Mucosa of descending colon (tissue), 3 donors: ENCODE data around the gene MYCBP2. TPM values are rescaled to one million over a fixed set of nuclear protein-coding genes. Genes with fewer than 3 reads are reported as not detected.

Experiments used
- ATAC-seq: fragments of 200-7000 bp; cut with Tn5 transposase; one replicate; pipeline ENCODE4 v1.9.1; 2020; ENCODE audit warnings: mild to moderate bottlenecking, moderate library complexity
- DNase-seq, 3 donors: peaks; one replicate each; pipeline ENCODE4 v3.0.0-alpha.2; 2020
- H3K36me3 ChIP-seq: fragments of 200-600 bp; one replicate; pipeline ENCODE4 v1.8.0; 2021; ENCODE audit warnings: low read depth, mild to moderate bottlenecking
- H3K4me1 ChIP-seq: fragments of 200-600 bp; one replicate; pipeline ENCODE4 v1.8.0; 2021; ENCODE audit warnings: low read depth, mild to moderate bottlenecking
- H3K4me3 ChIP-seq: fragments of 200-600 bp; one replicate; pipeline ENCODE4 v1.8.0; 2021; ENCODE audit warnings: mild to moderate bottlenecking
- H3K9me3 ChIP-seq: fragments of 200-600 bp; one replicate; pipeline ENCODE4 v1.8.0; 2021; ENCODE audit warnings: mild to moderate bottlenecking
- intact Hi-C, 2 donors: fragments of 100-400 bp; cut with DNase I in 1 of 2; cut with micrococcal nuclease in 1 of 2; formaldehyde crosslinking; loops; one replicate each; pipeline versions ENCODE4 v1.11.0 to v1.11.1; 2022; cut with DNase I, micrococcal nuclease
- total RNA-seq, 3 donors: library from RNA; stranded (reverse); fragmentation: NEBNext Ultra II Directional in 2 of 3; extraction: Animal tissue kit (Norgen Biotek cat#: 25700) in 2 of 3; gene quantifications; one replicate each; pipeline versions ENCODE4 v1.2.1 to v1.2.4, GENCODE V29; 2021 to 2023
- TF ChIP-seq, protein P1 (sequence below): fragments of 200-600 bp; IDR thresholded peaks from one replicate; pipeline ENCODE4 v1.8.0; 2022; ENCODE audit warnings: antibody characterized with exemption, mild to moderate bottlenecking
- donor health status: DM: no; HTN: no; CAD: no; lungs with moderate emphysema.
- donor health status: DM: no; HTN: no; CAD: no.
- donor health status: DM: no; HTN: yes; CAD: no.

Gene MYCBP2
- total RNA-seq, 3 donors from 2014 or later, result 27.6 to 81.5 (median 46.1) TPM

DNA sequence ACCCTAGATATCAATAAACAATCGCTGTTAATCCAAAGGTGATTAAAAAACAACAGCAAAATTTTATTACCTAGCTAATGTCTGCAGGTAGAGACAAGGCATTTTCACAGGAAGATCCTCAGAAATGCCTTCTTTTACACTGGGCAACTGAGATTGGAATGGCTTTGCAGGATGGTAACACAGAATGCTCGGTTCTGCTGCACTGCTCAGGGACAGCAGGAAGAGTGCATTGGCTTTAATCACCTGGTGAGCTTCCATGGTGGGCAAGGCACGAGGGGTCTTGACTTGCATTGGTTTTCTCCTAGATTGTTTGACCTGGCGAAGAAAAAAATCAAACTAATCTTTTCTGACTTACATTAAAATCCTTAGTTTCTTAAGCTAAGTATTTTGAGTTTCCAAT, 231.6 kb downstream of the MYCBP2 start:
- no peaks in the 10 kb centered on the region for H3K4me1 ChIP-seq
- H3K4me3 ChIP-seq, result no peak overlapping the region
- DNase-seq, result no peak
- no peaks in the 10 kb centered on the region for H3K36me3 ChIP-seq
- no peak for ATAC-seq
- TF ChIP-seq, protein P1, sequence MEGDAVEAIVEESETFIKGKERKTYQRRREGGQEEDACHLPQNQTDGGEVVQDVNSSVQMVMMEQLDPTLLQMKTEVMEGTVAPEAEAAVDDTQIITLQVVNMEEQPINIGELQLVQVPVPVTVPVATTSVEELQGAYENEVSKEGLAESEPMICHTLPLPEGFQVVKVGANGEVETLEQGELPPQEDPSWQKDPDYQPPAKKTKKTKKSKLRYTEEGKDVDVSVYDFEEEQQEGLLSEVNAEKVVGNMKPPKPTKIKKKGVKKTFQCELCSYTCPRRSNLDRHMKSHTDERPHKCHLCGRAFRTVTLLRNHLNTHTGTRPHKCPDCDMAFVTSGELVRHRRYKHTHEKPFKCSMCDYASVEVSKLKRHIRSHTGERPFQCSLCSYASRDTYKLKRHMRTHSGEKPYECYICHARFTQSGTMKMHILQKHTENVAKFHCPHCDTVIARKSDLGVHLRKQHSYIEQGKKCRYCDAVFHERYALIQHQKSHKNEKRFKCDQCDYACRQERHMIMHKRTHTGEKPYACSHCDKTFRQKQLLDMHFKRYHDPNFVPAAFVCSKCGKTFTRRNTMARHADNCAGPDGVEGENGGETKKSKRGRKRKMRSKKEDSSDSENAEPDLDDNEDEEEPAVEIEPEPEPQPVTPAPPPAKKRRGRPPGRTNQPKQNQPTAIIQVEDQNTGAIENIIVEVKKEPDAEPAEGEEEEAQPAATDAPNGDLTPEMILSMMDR, result no peak
- intact Hi-C loops, result no loop called here
- H3K9me3 ChIP-seq, result no peaks in the 10 kb centered on the region

DNA sequence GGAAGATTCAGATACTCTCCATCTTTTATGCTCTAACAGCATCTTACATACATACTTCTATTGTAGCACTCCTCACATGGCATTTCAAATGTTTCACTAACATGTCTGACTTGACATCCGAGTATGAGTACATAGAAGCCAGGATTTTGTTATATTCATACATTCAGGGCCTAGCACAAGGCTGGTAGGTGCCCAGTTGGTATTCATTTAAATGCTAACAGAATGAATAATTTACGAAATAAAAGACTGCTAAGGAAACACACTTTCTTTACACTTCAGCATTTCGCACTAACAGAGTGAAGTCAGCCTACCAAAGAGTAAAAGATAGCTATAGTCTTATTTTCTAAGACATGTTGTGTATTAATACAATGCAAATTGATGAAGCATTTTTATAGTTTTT, 232.1 kb downstream of the MYCBP2 start:
- no peaks in the 10 kb centered on the region for H3K4me1 ChIP-seq
- no peaks in the 10 kb centered on the region for H3K36me3 ChIP-seq
- DNase-seq (no peak), ATAC-seq (no peak)
- TF ChIP-seq, protein P1, result no peak
- no peaks in the 10 kb centered on the region for H3K9me3 ChIP-seq
- intact Hi-C loops, result no loop called here
- H3K4me3 ChIP-seq, result no peak overlapping the region

DNA sequence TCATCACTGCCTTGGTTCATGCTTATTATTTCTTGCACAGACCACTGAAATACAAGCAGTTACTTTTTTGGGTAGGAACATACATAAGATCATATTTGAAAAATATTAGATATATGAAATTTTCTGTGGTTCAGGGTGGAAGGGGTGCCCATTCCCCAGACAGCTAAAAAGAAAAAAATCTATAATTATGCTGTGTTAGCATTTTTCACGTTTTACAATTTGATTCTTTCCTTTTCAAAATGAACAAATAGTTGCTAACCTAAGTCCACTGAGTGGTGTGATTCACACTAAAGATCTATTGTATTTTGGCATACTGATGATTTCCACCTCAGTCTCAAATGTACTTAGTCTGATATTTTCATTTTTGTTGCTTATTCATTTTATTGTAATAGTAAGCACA, 233.2 kb downstream of the MYCBP2 start:
- no peak for DNase-seq
- Histone ChIP-seq H3K36me3 (no peaks in the 10 kb centered on the region), H3K4me3 (no peak overlapping the region), H3K9me3 (no peaks in the 10 kb centered on the region), H3K4me1 (no peaks in the 10 kb centered on the region)
- TF ChIP-seq, protein P1, result no peak
- ATAC-seq, result no peak
- intact Hi-C loops, result no loop called here

DNA sequence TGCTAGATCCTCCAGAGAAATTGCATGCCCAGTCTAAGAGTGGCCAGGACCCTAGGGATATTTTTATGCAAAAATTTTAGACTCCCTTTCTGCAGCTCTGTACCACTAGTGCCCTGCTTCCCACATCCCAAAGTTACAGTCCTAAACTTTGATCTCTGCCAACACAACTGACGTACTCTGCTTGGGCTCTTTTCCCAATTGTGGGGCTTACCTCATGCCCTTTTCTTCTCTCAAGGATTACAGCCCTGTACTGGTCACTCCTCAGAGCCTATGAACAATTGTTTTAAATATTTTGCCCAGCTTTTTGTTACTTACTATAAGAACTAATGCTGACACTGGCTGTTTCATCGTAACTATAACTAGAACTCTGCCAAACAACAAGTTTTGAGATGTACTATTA, 242.1 kb downstream of the MYCBP2 start:
- intact Hi-C loops, result no loop called here
- no peaks in the 10 kb centered on the region for H3K36me3 ChIP-seq
- H3K4me3 ChIP-seq, result no peak overlapping the region
- TF ChIP-seq, protein P1, result no peak
- DNase-seq (no peak), ATAC-seq (no peak)
- H3K9me3 ChIP-seq, result no peaks in the 10 kb centered on the region
- H3K4me1 ChIP-seq, result no peaks in the 10 kb centered on the region

DNA sequence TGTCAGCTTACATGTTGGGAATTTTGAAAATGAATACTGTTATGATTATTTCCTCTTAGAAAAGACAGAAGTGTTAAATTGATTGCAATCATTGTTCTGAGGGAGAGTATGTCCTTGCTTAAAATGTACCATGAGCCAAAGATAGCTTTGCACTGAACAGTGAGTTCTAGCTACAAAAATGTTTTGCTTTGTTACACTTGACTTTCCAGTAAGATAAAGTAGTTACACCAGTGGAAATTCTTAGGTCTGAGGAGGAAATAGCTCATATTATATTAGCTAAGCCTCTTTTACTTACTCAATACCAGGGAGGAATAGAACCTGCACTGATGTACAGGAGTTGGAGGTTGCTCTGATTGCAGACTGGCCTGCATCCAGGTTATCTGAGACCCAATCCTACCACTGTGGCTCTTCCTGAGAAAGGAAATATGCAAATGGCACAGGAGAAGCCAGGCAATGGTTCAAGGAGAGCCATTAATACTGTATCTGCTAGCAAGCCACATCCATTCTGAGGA, 246.9 kb downstream of the MYCBP2 start:
- ATAC-seq (no peak), DNase-seq (no peak)
- H3K9me3 ChIP-seq, result no peaks in the 10 kb centered on the region
- intact Hi-C loops, result no loop called here
- H3K4me3 ChIP-seq, result no peak overlapping the region
- no peaks in the 10 kb centered on the region for H3K4me1 ChIP-seq
- TF ChIP-seq, protein P1, result no peak
- no peaks in the 10 kb centered on the region for H3K36me3 ChIP-seq

DNA sequence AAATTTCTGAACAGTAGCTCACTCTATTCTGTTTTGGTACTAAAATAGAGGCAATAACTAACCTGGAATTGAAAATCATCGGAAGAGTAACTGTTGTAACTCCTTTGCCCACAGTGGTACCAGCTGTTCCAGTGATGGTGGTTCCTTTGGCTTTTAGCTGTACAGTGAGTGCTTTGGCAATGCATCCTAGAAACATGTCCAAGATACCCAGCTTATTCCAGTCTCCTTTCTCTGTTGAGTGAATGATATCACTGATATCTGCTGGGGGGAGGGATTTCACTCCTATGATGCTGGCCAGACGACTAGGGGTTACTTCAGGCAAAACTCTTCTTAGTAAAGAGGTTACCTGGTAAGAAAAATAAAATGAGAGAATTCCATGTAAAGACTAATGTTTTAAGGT, 259.4 kb downstream of the MYCBP2 start:
- TF ChIP-seq, protein P1, result no peak
- Histone ChIP-seq H3K4me1 (no peaks in the 10 kb centered on the region), H3K9me3 (no peaks in the 10 kb centered on the region), H3K36me3 (no peaks in the 10 kb centered on the region), H3K4me3 (no peak overlapping the region)
- DNase-seq (no peak), ATAC-seq (no peak)
- intact Hi-C loops, result no loop called here
